Muscle of leg (tissue), 11 donors: ENCODE measurements around the gene BCAS1. TPM values are rescaled to one million over a fixed set of nuclear protein-coding genes. Genes with fewer than 3 reads are reported as not detected.

Experiments
- DNase-seq: peaks from one replicate; pipeline ENCODE4 v3.0.0; 2013
- H3K27ac ChIP-seq: one replicate; pipeline ENCODE4 v1.5.1; 2013; ENCODE audit warnings: mild to moderate bottlenecking, low read length, control low read depth
- H3K27me3 ChIP-seq: one replicate; pipeline ENCODE4 v1.6.1; 2013; ENCODE audit warnings: low read length; ENCODE audit not compliant: control insufficient read depth, insufficient read depth
- H3K36me3 ChIP-seq: one replicate; pipeline ENCODE4 v1.6.1; 2013; ENCODE audit warnings: low read length; ENCODE audit not compliant: control insufficient read depth, insufficient read depth
- H3K4me1 ChIP-seq: one replicate; pipeline ENCODE4 v1.6.1; 2013; ENCODE audit warnings: low read length; ENCODE audit not compliant: control insufficient read depth, insufficient read depth
- H3K4me3 ChIP-seq: one replicate; pipeline ENCODE4 v1.5.1; 2013; ENCODE audit warnings: low read length, control low read depth
- H3K9me3 ChIP-seq: replicated peaks from 2 replicates; pipeline ENCODE4 v1.6.1; 2013; ENCODE audit warnings: low read depth, low read length; ENCODE audit not compliant: control insufficient read depth
- WGBS: methylation state at CpG from one replicate; pipeline ENCODE4 v1.1.5; 2013; ENCODE audit warnings: missing lambda C conversion rate; ENCODE audit not compliant: insufficient coverage; 5-methylcytosine and 5-hydroxymethylcytosine counted together
- polyA plus RNA-seq, 8 donors: library from polyadenylated mRNA; unstranded; fragments of 120-200 nt; gene quantifications; one replicate each; pipeline versions ENCODE4 v1.2.1 to v1.2.3, GENCODE V29; 2013; ENCODE audit warnings: inconsistent platforms in 1 of 8, low replicate concordance in 1 of 8; ENCODE audit not compliant: insufficient read length in 8 of 8, insufficient read depth in 1 of 8
- total RNA-seq: library from RNA; stranded (reverse); fragments of 120-200 nt; gene quantifications from one replicate; pipeline ENCODE4 v1.2.4, GENCODE V29; 2013

BCAS1 gene
- total and polyA plus RNA-seq, 9 donors, result 2.6 to 11.4 (median 5.4) TPM

DNA sequence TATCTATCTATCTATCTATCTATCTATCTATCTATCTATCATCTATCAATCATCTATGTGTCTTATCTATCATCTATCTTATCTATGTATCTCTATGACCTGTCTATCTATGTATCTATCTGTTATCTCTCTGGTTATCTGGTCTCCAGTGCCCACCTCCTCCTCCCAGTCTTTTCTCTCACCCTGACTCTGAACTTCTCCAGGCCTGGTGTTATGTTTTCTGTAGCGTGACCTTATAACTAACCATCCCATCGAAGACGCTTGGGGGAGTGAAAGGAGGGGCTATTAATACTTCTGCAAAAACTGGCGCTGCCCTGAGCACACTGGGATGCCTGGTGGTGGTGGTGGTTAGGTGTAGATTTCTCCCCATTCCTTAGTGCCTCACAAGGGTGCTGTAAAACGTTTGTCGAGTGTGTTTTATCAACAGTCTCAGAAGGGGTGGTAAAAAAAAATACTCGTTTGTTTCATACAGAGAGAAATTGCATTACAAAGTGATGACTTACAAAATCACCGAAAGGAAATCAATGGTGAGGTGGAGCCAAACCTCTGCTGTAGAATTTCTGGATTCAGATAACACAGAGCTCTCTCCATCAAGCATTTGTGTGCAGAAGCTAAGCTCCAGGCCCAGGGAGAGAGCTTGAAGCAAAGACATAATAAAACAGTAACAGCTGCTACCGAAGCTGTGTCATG is 156.2 kb downstream of the BCAS1 start:
- no peaks in the 10 kb centered on the region for H3K27me3 ChIP-seq
- H3K4me3 ChIP-seq, result no peak overlapping the region
- peaks cover 31% of the 10 kb centered on the region for H3K4me1 ChIP-seq
- H3K9me3 ChIP-seq, result no peaks in the 10 kb centered on the region
- 33% methylated on average over 1 of the region's 9 CpGs for WGBS
- H3K36me3 ChIP-seq, result no peaks in the 10 kb centered on the region
- peak; percentile 80 for DNase-seq
- peak overlapping the region; percentile 95 for H3K27ac ChIP-seq

DNA sequence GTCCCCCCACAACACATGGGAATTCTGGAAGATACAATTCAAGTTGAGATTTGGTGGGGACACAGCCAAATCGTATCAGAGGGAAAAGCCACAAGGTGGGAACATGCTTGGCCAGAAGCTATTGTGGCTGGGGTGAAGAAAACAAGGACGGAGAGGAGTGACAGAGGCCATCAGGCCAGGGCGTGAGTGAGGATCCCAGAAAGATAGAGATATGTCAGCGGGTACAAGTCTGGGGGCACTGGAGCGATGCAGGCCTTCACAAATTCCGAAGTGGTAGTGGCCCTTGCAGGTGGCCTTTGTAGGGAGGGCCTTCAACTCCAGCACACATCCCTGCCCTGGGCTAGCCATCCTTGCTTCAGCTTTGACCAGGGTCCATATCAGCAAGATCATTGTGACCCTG is 159.1 kb downstream of the BCAS1 start:
- H3K36me3 ChIP-seq, result no peaks in the 10 kb centered on the region
- WGBS, result 93% methylated on average over 3 of the region's 6 CpGs
- H3K9me3 ChIP-seq, result no peaks in the 10 kb centered on the region
- H3K27me3 ChIP-seq, result no peaks in the 10 kb centered on the region
- H3K4me1 ChIP-seq, result peaks cover 19% of the 10 kb centered on the region
- no peak overlapping the region for H3K4me3 ChIP-seq
- DNase-seq, result no peak
- no peak overlapping the region for H3K27ac ChIP-seq

DNA sequence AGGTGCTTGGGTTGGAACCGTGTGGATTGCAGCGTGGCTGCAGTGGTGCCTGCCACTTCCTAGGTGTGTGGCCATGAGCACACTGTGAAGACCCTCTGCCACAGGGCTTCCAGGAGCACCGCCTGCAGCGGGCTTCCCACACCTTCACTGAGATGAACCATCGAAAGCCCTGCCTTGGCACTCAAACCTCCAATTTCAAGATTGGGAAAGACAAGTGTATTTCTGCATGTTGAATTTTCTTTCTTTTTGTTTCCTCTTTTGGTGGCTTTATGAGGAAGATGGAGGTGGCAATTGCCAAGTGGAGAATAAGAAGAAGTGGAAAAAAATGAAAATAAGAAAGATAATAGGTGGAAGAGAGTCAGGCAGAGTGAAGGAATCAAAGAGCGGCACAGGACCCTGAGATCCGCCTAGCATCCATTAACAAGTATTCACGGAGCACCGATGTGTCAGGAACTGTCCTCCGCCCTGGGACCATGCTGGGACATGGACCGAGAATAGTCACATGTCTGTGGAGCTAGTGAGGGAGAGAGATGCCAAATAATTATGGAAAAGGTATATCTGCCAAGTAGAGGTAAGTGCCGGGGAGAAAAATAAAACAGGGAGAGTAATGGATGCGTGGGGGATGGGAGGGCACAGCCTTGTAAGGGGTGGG is 159.9 kb downstream of the BCAS1 start:
- no peak for DNase-seq
- H3K9me3 ChIP-seq, result no peaks in the 10 kb centered on the region
- H3K27ac ChIP-seq, result no peak overlapping the region
- H3K4me3 ChIP-seq, result no peak overlapping the region
- H3K27me3 ChIP-seq, result no peaks in the 10 kb centered on the region
- WGBS, result 94% methylated on average over 8 of the region's 13 CpGs
- peaks cover 14% of the 10 kb centered on the region for H3K4me1 ChIP-seq
- no peaks in the 10 kb centered on the region for H3K36me3 ChIP-seq

DNA sequence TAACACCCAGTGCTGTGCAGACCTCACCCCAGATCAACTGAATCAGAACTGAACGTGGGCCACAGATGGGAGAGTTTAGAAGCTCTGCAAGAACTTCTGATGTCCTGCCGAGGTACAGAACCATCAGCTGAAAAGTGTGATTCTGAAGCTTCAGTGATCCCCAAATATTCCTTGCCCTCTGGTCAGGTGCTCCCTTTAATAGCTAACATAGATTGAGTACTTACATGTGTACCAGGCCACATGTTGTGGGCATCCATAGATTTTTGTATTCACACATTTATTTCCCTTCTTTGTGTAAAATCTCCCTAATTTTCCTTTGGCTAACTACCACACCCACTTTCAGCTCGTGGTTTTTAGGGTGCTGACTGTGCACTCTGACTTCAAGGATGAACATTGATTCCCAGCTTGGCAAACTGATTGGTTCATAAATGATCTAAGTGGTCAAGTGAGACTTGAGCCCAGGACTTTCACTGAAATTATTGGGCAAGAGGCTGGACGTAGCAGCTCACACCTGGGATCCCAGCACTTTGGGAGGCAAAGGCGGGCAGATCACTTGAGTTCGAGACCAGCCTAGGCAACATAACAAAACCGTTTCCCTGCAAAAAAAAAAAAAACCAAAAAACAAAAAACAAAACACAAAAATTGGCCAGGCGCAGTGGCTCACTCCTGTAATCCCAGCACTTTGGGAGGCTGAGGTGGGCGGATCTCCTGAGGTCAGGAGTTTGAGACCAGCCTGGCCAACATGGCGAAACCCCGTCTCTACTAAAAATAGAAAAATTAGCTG is 162.2 kb downstream of the BCAS1 start:
- no peak overlapping the region for H3K4me3 ChIP-seq
- H3K36me3 ChIP-seq, result no peaks in the 10 kb centered on the region
- no peaks in the 10 kb centered on the region for H3K27me3 ChIP-seq
- 98% methylated on average over 5 of the region's 11 CpGs for WGBS
- DNase-seq, result no peak
- H3K4me1 ChIP-seq, result peaks cover 3% of the 10 kb centered on the region
- no peaks in the 10 kb centered on the region for H3K9me3 ChIP-seq
- H3K27ac ChIP-seq, result no peak overlapping the region

DNA sequence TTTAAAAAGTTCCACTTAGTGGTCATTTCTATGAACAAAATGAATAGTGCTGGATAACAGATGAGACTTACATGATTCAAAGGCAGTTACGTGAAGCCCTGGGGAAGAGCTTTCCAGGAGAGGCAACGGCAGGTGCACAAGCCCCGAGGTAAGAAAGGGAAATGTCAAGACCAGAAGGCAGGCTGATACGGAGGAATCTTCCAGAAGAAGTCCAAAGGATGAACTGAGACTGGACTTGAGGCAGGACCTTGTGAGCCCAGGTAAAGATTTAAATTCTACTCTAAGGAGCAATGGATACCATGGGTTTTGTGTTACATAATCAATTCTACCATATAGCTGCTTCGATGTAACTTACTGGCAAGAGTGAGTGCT is 164.6 kb downstream of the BCAS1 start:
- DNase-seq, result no peak

DNA sequence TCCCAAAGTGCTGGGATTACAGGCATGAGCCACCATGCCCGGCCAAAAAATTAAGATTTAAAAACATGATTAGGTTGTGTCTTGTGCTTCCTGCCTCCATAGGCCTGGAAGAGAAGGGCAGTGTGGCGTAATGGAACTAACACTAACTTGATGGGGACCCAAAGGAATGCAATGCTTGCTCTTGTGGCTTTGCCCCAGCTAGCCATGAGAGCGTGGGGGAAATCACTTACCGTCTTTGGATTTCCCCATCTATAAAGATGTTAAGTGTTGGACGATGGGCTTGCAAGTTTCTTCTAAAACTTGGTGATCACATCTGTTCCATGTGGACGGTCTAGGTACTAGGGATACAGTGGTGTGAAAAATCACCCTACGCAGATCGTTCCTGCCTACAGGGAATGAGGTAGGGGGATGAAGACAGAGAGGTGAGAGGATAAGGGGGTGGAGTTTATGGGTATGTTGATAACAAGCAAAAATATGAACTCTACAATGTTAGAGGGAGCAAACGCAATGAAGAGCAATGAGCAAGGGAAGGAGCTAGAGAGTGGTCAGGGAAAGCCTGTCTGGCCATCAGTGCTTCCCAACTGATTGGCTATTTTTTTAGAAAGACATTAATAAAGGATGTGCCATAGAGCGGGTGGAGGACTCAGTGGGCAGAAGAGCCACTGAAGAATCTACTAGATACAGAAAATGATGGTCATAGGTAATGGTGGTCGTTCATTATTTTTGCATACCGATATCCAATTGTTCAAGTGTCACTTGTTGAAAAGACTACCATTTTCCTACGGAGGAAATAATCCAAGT is 165.2 kb downstream of the BCAS1 start:
- WGBS, result 95% methylated on average over 7 of the region's 13 CpGs
- H3K36me3 ChIP-seq, result no peaks in the 10 kb centered on the region
- H3K4me3 ChIP-seq, result no peak overlapping the region
- no peak overlapping the region for H3K27ac ChIP-seq
- no peak for DNase-seq
- H3K9me3 ChIP-seq, result no peaks in the 10 kb centered on the region
- peaks cover 18% of the 10 kb centered on the region for H3K4me1 ChIP-seq
- no peaks in the 10 kb centered on the region for H3K27me3 ChIP-seq

More for the DNA sequence above, 164.6 kb downstream of the BCAS1 start:
- Histone ChIP-seq H3K4me3 (no peak overlapping the region), H3K27ac (no peak overlapping the region), H3K9me3 (no peaks in the 10 kb centered on the region), H3K4me1 (peaks cover 18% of the 10 kb centered on the region), H3K27me3 (no peaks in the 10 kb centered on the region), H3K36me3 (no peaks in the 10 kb centered on the region)
- WGBS, result 71% methylated on average over 4 of the region's 5 CpGs

DNA sequence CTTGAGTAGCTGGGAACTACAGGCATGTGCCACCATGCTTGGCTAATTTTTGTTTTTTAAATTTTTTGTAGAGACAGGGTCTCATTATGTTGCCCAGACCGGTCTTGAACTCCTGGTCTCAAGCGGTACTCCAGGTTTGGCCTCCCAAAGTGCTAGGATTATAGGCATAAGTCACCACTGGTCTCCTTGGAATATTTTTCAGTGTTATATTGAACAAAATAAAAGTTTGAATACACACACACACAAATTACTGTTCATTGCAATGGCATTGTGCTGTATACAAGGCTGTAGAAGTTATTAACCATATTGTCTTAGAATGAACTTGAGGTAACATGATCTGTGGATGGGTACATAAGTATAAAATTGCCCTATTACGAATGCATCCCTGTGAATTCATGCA is 166.1 kb downstream of the BCAS1 start:
- WGBS, result no CpG with 5 or more reads among the region's 3 CpGs
- H3K9me3 ChIP-seq, result no peaks in the 10 kb centered on the region
- no peak overlapping the region for H3K4me3 ChIP-seq
- H3K27ac ChIP-seq, result no peak overlapping the region
- no peak for DNase-seq
- no peaks in the 10 kb centered on the region for H3K27me3 ChIP-seq
- H3K4me1 ChIP-seq, result peaks cover 22% of the 10 kb centered on the region
- no peaks in the 10 kb centered on the region for H3K36me3 ChIP-seq

DNA sequence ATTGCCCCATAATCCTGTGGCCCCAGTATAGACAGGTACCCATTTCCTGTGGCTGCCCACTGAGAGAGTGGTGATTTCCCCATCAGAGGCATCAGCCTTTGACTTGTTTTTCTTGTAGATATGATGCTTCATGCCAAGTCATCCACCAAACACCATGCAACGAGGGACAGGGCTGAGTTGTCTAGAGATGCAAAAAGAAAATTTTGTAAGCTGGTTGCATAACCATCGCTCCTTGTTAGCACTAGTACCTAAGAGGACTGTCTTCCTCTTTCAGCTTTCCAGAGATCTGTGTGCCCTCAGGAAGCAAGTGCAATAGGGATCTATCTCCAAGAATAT is 166.8 kb downstream of the BCAS1 start:
- H3K4me1 ChIP-seq, result peaks cover 26% of the 10 kb centered on the region
- H3K4me3 ChIP-seq, result no peak overlapping the region
- WGBS, result no CpG with 5 or more reads among the region's 2 CpGs
- DNase-seq, result no peak
- H3K27me3 ChIP-seq, result no peaks in the 10 kb centered on the region
- H3K36me3 ChIP-seq, result no peaks in the 10 kb centered on the region
- no peak overlapping the region for H3K27ac ChIP-seq
- H3K9me3 ChIP-seq, result no peaks in the 10 kb centered on the region

DNA sequence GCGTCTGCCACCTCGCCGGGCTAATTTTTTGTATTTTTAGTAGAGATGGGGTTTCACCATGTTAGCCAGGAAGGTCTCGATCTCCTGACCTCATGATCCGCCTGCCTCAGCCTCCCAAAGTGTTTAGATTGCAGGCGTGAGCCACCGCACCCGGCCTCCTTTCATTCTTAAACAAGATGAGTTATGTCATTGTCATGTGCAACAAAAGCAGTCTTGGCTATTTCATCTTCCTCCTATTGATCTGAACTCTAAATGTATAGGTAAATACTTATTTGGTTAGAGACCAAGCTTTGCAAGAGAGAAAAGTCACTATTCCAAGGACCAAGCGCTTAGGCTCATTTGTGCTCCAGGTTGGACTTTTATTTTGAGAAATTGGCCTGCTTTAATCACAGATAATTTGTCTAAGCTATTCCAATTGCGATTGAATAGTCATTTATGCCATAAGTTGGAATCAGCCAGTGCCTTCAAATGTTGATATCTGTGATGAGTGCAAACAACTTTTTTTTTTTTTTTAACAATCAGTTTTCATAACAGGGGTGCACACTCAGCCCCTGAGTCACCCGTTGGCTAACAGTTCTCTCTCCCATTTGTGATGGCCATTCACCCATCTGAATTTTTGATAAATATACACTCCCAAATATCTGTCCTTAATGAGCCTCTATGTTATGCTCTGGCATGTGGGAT is 167.3 kb downstream of the BCAS1 start:
- no peak for DNase-seq
- Histone ChIP-seq H3K4me1 (peaks cover 29% of the 10 kb centered on the region), H3K36me3 (no peaks in the 10 kb centered on the region), H3K27ac (no peak overlapping the region), H3K27me3 (no peaks in the 10 kb centered on the region), H3K4me3 (no peak overlapping the region), H3K9me3 (no peaks in the 10 kb centered on the region)
- WGBS, result 100% methylated on average over 2 of the region's 11 CpGs
